ENCODE results near the gene TRIM29. TPM values are rescaled to one million over a fixed set of nuclear protein-coding genes. Genes with fewer than 3 reads are reported as not detected.

Gene TRIM29
- total RNA-seq, 1 donor from 2014 or later = not detected

DNA sequence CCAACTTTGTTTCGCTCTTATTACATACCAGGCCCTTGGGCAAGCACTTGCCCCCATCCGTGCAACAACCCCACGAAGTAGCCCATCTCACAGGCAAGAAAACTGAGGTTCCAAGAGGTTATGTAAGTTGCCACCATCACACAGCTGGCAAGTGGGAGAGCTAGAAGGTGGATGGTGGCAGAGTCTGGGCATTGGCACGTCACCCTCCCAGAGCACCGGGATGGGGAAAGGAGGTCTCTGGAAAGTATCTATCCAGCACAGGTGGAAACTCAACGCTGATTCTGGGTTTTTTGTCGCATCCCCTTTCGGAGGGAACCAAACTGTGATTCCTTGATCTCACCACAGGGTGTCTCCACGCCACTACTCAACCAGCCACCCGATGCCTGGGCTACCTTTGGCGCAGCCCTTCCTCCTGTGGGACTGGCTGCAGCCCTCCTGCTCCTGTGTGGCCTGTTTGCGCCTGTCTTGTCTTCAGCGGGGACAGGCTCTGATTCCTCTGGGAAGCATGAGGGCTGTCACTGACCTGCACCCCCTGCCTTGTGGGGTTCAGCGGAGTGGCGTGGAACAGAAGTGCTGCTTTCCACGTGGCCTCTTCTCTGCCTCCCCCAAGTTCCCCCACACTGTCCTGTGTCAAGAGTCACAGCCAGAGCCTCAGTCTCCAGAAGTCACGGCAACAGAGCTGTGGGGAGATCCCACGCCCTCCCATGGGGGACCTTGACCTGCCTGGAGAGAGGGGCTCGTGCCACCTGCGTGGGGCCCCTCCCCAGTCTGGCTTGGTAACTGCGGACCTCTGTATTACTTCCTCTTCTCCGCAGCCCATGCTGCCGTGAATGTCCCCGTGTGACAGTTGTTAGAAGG, 34.4 kb upstream of the TRIM29 start:
- peaks cover 2% of the 10 kb centered on the region for H3K36me3 Mint-ChIP-seq (ENCODE audit: low read depth, unreplicated experiment)
- H3K4me1 Mint-ChIP-seq (ENCODE audit: unreplicated experiment) = no peaks in the 10 kb centered on the region
- no peak overlapping the region for H3K4me3 Mint-ChIP-seq (ENCODE audit: unreplicated experiment)
- TF ChIP-seq, protein P1, sequence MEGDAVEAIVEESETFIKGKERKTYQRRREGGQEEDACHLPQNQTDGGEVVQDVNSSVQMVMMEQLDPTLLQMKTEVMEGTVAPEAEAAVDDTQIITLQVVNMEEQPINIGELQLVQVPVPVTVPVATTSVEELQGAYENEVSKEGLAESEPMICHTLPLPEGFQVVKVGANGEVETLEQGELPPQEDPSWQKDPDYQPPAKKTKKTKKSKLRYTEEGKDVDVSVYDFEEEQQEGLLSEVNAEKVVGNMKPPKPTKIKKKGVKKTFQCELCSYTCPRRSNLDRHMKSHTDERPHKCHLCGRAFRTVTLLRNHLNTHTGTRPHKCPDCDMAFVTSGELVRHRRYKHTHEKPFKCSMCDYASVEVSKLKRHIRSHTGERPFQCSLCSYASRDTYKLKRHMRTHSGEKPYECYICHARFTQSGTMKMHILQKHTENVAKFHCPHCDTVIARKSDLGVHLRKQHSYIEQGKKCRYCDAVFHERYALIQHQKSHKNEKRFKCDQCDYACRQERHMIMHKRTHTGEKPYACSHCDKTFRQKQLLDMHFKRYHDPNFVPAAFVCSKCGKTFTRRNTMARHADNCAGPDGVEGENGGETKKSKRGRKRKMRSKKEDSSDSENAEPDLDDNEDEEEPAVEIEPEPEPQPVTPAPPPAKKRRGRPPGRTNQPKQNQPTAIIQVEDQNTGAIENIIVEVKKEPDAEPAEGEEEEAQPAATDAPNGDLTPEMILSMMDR (IDR thresholded peaks at IDR 0.05; ENCODE audit: unreplicated experiment) = peak; percentile 76
- DNase-seq (ENCODE audit: low spot score) = peak; percentile 73
- no peak overlapping the region for H3K27ac Mint-ChIP-seq (ENCODE audit: unreplicated experiment)
- H3K9me3 Mint-ChIP-seq (ENCODE audit: unreplicated experiment) = no peaks in the 10 kb centered on the region
- peaks cover 21% of the 10 kb centered on the region for H3K27me3 Mint-ChIP-seq (ENCODE audit: unreplicated experiment)

DNA sequence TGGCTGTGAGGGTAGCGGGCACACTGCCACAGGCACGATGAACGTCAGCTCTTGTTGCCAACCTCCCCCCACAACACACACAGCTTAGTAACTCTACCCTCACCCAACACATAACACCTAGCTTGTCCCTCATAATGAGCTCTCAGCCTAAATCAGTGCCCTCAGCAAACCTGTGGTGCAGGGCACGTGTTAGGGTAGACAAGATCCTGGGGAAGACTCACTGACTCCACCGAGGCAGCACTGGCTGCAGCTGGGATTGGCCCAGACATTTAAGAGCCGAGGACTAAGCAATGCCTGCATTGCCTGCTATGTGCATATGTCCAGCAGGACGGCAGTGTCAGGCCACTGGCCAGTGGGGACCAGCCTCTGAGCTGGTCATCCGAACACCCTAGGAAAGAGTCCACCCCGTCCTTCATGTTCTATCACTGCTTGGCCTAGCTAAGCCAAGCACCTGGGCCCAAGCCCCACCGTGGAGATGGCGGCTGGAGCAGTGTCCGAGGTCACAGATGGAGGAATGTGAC, 32.9 kb upstream of the TRIM29 start:
- H3K27ac Mint-ChIP-seq (ENCODE audit: unreplicated experiment) = no peak overlapping the region
- no peak for DNase-seq (ENCODE audit: low spot score)

DNA sequence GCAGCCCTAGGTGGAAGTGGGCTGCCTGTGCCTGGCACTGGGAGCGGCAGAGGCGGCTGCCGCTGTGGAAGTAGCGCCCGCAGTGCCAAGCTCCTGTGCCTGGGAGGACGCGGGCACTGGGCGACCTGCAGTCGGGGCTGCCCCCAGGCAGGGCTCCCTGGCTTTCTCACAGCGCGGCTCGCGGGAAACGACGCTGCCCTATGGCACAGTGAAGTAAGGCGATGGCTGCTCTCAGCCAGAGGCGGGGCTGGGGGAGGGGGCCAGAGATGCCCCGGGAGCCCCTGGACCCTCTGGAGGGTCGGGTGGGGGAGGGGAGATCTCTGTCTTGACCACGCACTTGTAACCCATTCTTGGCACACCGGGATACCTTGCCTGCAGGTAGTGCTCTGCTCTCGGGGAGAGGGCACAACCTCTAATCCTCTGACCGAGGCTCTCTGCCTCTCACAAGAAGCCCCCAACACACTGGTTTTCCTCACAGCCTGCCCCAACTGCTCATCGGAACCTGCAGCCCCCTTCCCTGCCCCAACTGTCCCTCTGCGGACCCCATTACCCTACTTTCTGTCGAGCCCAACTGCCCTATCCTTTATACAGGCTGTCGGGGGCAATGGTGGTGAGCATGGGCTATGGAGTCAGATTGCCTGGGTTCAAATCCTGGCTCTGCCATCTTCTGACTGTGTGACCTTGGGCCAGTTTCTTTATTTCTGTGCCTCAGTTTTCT, 32.2 kb upstream of the TRIM29 start:
- Mint-ChIP-seq H3K27ac (ENCODE audit: unreplicated experiment) (no peak overlapping the region), H3K4me1 (ENCODE audit: unreplicated experiment) (no peaks in the 10 kb centered on the region), H3K27me3 (ENCODE audit: unreplicated experiment) (peaks cover 21% of the 10 kb centered on the region)

More for the DNA sequence above, 32.9 kb upstream of the TRIM29 start:
- Mint-ChIP-seq H3K4me1 (ENCODE audit: unreplicated experiment) (no peaks in the 10 kb centered on the region), H3K36me3 (ENCODE audit: low read depth, unreplicated experiment) (peaks cover 3% of the 10 kb centered on the region), H3K27me3 (ENCODE audit: unreplicated experiment) (peaks cover 21% of the 10 kb centered on the region), H3K4me3 (ENCODE audit: unreplicated experiment) (no peak overlapping the region), H3K9me3 (ENCODE audit: unreplicated experiment) (no peaks in the 10 kb centered on the region)
- TF ChIP-seq, protein P1 (IDR thresholded peaks at IDR 0.05; ENCODE audit: unreplicated experiment) = no peak

DNA sequence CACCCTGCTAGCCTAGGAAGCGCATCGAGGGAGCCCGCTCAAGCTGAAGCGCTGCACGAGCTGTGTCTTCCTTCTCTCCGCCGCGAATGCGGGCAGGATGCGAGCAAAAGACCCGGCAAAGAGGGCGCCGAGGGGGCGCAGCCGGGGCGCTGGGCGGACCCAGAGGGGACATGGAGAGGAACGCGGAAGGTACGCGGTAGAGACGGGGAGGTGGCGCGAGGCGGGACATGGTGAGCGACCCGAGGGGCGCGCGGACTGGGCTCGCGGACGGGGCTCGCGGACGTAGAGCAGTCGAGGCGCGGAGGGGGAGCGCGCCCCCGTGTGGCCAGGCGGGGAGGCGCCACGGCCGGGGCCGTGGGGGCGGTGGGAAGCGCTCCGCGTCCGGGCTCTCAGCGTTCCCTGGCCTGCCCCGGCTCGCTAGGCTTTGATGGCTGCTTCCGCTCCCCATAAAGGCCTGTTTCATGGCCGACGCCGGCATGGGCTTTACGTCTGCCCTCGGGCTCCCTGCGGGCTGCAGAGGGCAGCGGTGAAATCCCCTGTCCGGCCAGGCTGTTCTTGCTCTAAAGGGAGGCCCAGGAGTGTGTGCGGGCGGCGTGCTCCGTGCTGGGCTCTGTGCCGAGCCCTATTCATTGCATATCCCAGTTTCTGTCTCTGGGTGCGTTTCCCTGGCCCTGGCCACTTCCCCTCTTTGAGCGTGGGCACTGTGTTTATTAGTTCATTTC, 31.2 kb upstream of the TRIM29 start:
- Mint-ChIP-seq H3K36me3 (ENCODE audit: low read depth, unreplicated experiment) (peaks cover 3% of the 10 kb centered on the region), H3K9me3 (ENCODE audit: unreplicated experiment) (peaks cover 5% of the 10 kb centered on the region), H3K4me3 (ENCODE audit: unreplicated experiment) (peak overlapping the region; percentile 79), H3K27ac (ENCODE audit: unreplicated experiment) (no peak overlapping the region), H3K27me3 (ENCODE audit: unreplicated experiment) (peaks cover 21% of the 10 kb centered on the region), H3K4me1 (ENCODE audit: unreplicated experiment) (no peaks in the 10 kb centered on the region)
- TF ChIP-seq, protein P1 (IDR thresholded peaks at IDR 0.05; ENCODE audit: unreplicated experiment) = peak; percentile 99
- DNase-seq (ENCODE audit: low spot score) = peak; percentile 93

More for the DNA sequence above, 32.2 kb upstream of the TRIM29 start:
- Mint-ChIP-seq H3K36me3 (ENCODE audit: low read depth, unreplicated experiment) (peaks cover 3% of the 10 kb centered on the region), H3K9me3 (ENCODE audit: unreplicated experiment) (peaks cover under 1% of the 10 kb centered on the region), H3K4me3 (ENCODE audit: unreplicated experiment) (no peak overlapping the region)
- TF ChIP-seq, protein P1 (IDR thresholded peaks at IDR 0.05; ENCODE audit: unreplicated experiment) = no peak
- no peak for DNase-seq (ENCODE audit: low spot score)

Data from endothelial cell (in vitro differentiated cells).